Stomach smooth muscle (tissue), 2 donors: ENCODE results near the gene LRP1-AS.

Experiments
- H3K27ac ChIP-seq: one replicate; pipeline ENCODE4 v1.7.0; 2013; ENCODE audit warnings: mild to moderate bottlenecking, low read length, inconsistent platforms
- H3K27me3 ChIP-seq, 2 donors: one replicate each; pipeline ENCODE4 v1.7.0; 2013; ENCODE audit warnings: low read length in 2 of 2; ENCODE audit not compliant: insufficient read depth in 2 of 2, control insufficient read depth in 1 of 2
- H3K36me3 ChIP-seq, 2 donors: one replicate each; pipeline ENCODE4 v1.7.0; 2013; ENCODE audit warnings: low read length in 2 of 2; ENCODE audit not compliant: control insufficient read depth in 2 of 2, insufficient read depth in 2 of 2
- H3K4me1 ChIP-seq: one replicate; pipeline ENCODE4 v1.7.0; 2013; ENCODE audit warnings: low read length; ENCODE audit not compliant: control insufficient read depth, insufficient read depth
- H3K4me3 ChIP-seq, 2 donors: one replicate each; pipeline ENCODE4 v1.7.0; 2013; ENCODE audit warnings: low read length in 2 of 2
- H3K9ac ChIP-seq, 2 donors: one replicate each; pipeline ENCODE4 v1.7.0; 2013; ENCODE audit warnings: low read length in 2 of 2, mild to moderate bottlenecking in 1 of 2
- H3K9me3 ChIP-seq, 2 donors: one replicate each; pipeline ENCODE4 v1.7.0; 2013; ENCODE audit warnings: low read length in 2 of 2; ENCODE audit not compliant: control insufficient read depth in 2 of 2
- donor health status: healthy.
- donor health status: Pancreatic carcinoma.

Gene LRP1-AS

DNA sequence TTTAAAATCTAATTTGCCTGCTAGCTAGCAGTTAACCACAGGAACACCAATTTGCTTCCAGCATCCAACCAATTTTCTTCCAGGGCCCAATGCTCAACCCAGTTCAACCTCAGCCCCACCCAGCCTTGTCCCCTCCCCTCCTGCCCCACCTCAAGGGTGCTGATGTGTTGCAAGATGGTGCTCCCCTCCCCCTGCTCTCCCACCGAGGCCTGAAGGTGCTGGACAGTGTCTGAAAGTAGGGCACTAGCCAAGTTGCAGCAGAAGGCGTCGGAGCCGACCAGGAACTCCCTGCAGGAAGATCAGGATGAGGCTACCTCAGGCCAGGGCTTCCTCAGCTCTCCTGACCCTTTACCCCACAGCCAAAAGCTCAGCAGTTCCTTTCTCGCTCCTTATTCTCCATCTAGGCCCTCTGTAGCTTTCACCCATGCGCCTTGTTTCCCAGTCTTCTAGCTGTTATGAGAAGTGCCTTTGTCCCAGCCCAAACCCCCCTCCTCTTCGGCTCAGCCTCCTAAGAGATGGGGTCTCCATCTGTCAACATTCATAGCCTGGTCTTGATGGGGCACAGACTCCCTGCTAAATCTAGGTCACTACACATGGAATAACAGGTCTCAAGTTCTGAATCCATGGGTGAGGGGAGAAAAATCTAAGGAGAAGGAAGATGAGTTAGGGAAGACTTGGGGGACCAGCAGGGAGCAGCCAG, 39.8 kb downstream of the LRP1-AS start:
- Histone ChIP-seq H3K4me1 (peaks cover 47% of the 10 kb centered on the region), H3K9ac (peak overlapping the region in 1 of 2 donors; percentile 42), H3K27ac (peak overlapping the region; percentile 11), H3K36me3 (peaks cover 32 to 36% of the 10 kb centered on the region in 2 donors), H3K9me3 (no peaks in the 10 kb centered on the region), H3K4me3 (no peak overlapping the region), H3K27me3 (no peaks in the 10 kb centered on the region)

DNA sequence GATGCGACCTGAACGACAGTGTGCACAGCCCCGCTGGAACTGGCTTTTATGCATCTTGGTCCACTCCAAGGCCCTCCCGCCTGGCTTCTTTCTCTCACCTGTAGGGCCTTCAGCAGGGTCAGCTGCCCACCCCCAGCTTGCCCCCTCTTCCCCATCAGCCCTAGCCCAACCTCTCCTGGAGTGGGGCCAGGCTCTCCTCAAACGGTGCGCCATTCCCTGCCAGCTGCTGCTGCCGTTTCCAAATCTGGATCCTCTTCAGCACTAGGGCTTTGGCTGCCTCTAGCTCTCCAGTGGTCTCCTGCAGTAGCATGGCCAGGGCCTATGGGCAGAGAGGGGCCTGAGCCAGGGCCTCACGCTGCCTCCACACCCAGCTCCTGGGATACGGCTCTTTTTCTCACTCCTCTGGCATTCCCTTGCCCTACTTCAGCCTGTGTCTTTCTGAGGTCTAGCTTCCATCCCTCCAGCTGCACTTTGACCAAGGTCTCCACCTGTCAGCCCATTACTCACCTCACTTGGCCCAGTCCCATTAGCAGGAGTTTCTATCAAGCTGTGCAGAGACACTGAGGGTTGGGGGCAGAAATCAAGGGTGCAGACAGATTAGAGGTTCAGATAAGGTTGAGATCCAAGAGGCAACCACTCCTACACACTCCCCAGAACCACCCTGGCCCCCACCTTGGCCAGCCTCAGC, 41.3 kb downstream of the LRP1-AS start:
- H3K4me1 ChIP-seq = peaks cover 38% of the 10 kb centered on the region
- H3K36me3 ChIP-seq = peaks cover 32 to 36% of the 10 kb centered on the region in 2 donors
- peak overlapping the region in 1 of 2 donors; percentile 29 for H3K9ac ChIP-seq
- H3K9me3 ChIP-seq = no peaks in the 10 kb centered on the region
- H3K27ac ChIP-seq = peak overlapping the region; percentile 18
- no peak overlapping the region for H3K4me3 ChIP-seq
- H3K27me3 ChIP-seq = no peaks in the 10 kb centered on the region

DNA sequence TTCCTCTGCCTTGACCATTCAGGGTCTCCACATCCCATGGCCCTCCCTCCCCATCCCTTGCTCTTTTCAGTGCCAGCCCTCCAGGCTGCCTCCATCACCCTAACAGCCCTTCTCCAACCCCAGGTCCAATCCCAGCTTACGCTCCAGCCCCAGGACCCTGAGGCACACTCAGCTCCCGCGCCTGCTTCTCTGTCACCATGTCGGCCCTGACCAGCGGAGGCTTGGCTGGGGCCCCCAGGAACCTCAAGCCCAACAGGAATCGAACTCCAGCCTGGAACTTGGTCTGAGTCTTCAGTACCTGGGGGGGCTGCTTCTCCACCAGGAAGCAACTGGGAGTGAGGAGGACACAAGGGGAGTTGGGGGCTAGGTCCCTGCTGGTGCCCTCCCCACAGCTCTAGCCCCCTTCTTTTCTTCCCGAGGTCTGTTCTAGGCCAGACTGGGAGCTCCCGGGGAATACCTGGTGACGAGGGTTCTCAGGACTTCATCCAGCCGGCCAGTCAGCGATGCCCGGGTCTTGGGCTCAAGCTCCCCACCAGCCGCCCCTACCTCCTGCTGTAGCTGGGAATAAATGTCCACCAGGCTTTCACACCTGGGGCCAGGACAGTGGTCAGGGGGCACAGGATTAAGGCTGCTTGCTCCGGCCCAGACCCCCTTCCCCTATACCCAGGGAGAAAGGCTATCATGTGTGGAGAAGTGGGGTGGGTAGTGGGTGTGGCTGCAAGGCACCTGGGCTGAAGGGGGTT, 42.2 kb downstream of the LRP1-AS start:
- H3K9ac ChIP-seq = no peak overlapping the region
- no peak overlapping the region for H3K4me3 ChIP-seq
- no peaks in the 10 kb centered on the region for H3K9me3 ChIP-seq
- H3K27ac ChIP-seq = peak overlapping the region; percentile 11
- H3K36me3 ChIP-seq = peaks cover 34 to 36% of the 10 kb centered on the region in 2 donors
- peaks cover 36% of the 10 kb centered on the region for H3K4me1 ChIP-seq
- H3K27me3 ChIP-seq = no peaks in the 10 kb centered on the region

DNA sequence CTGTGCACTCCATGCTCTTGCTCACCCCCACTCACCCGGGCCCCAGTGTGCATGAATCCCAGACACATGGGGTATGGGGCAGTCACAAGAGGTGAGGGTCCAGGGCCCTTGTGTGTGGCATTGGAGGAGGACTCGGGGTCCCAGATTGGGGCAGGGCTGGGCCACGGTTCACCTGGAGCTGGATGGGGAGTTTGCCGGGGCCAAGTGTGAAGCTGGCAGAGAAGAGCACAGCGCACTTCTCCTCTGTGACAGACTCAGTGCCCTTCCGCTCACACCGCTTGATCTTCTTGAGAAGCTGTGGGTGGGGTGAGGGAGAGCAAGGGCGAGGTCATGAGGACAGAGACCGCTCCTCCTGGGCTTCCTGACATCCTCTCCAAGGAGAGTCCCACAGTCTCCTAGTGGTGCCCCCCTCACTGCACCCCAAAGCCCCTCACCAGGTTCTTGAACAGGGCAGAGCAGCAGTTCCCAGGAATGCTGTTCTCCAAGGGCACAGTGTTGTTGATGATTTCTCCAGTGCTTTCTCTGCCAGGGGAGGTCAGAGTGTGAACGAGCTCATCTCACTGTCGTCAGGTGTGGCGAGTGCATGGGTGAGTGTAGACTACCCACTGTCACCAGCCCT, 43.0 kb downstream of the LRP1-AS start:
- H3K4me1 ChIP-seq = peaks cover 29% of the 10 kb centered on the region
- no peaks in the 10 kb centered on the region for H3K9me3 ChIP-seq
- H3K27ac ChIP-seq = no peak overlapping the region
- H3K9ac ChIP-seq = no peak overlapping the region
- peaks cover 41 to 42% of the 10 kb centered on the region in 2 donors for H3K36me3 ChIP-seq
- H3K27me3 ChIP-seq = no peaks in the 10 kb centered on the region
- H3K4me3 ChIP-seq = no peak overlapping the region

DNA sequence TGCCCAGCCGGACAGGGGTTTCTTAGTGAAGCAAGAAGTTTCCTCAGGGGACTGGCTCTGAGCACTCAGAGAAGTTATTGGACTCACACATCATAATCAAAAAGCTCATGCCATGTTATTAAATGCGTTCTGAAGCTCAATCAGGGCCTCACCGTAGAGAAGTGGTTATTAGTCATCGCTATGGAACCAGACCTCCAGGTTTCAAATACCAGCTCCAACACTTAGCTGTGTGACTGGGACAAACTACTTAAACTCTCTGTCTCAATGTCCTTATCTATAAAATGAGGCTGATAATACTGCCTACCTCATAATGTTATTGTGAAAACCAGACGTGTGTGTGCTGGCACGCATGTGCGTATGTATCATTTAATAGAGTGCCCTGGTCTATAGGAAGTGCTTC, 43.6 kb downstream of the LRP1-AS start:
- peaks cover 47% of the 10 kb centered on the region in 2 donors for H3K36me3 ChIP-seq
- no peaks in the 10 kb centered on the region for H3K27me3 ChIP-seq
- no peak overlapping the region for H3K4me3 ChIP-seq
- H3K9ac ChIP-seq = no peak overlapping the region
- H3K27ac ChIP-seq = no peak overlapping the region
- H3K9me3 ChIP-seq = no peaks in the 10 kb centered on the region
- H3K4me1 ChIP-seq = peaks cover 28% of the 10 kb centered on the region

DNA sequence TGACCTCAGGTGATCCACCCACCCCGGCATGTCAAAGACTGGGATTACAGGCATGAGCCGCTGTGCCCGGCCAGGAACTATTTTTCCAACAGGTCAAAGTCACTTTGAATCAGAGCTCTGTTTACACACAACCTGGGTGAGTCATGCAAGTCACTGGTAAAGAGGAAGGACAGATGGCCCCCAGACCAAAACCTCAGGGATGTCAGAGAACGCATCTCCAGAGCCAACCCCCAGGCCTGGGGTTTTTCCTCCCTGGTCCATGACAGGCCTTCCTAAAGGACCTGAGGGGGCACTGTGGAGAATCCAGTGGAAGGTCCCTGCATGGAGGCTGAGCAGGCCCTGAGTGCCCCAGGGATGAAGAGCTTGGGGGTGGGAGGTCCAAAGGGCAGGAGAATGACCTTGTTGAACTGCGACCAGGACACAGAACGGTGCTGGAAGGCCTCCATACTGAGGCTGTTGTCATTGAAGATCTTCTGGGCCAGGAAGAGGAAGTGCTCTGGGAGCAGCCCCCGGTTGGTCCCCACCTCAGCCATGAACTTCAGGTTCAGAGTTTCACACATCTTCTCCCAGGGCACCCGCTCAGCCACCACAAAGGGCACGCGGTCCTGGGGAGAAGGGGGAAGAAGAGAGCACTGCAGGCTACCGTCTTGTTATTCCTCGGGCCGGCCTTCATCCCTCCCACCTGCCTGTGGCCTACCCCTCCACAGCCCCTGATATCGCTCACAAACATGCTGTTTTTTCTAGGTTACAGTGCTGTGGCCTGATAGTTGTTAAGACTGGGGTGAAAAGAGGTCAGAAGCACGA, 45.3 kb downstream of the LRP1-AS start:
- no peaks in the 10 kb centered on the region for H3K9me3 ChIP-seq
- peak overlapping the region; percentile 66 for H3K27ac ChIP-seq
- H3K36me3 ChIP-seq = peaks cover 58 to 62% of the 10 kb centered on the region in 2 donors
- no peaks in the 10 kb centered on the region for H3K27me3 ChIP-seq
- H3K4me3 ChIP-seq = no peak overlapping the region
- no peak overlapping the region for H3K9ac ChIP-seq
- H3K4me1 ChIP-seq = peaks cover 12% of the 10 kb centered on the region

DNA sequence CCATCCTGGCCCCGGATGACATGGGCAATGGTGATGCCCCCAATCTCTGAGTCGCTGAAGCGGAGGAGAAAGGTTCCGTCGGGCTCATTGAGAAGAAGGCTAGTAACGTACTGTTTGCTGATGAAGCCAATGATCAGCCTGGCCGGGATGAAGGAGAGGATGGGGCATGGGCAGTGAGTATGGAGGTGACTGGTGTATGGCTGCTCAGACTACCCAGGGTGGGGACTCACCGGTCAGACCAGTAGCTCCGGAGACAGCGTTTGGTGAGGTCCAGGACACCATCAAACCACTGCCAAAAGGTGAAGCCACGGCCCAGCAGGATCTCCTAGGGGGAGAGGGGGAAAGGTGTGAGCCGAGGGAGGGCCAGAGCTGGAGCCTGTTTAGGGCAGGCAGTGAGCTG, 47.7 kb downstream of the LRP1-AS start:
- Histone ChIP-seq H3K27me3 (no peaks in the 10 kb centered on the region), H3K27ac (peak overlapping the region; percentile 24), H3K36me3 (peaks cover 60 to 67% of the 10 kb centered on the region in 2 donors), H3K4me3 (no peak overlapping the region), H3K9ac (no peak overlapping the region), H3K4me1 (peaks cover 20% of the 10 kb centered on the region), H3K9me3 (no peaks in the 10 kb centered on the region)

- H3K4me3 ChIP-seq = no peak overlapping the region
- H3K9me3 ChIP-seq = no peaks in the 10 kb centered on the region
- H3K36me3 ChIP-seq = peaks cover 59 to 63% of the 10 kb centered on the region in 2 donors
- no peak overlapping the region for H3K9ac ChIP-seq
- H3K27me3 ChIP-seq = no peaks in the 10 kb centered on the region
- H3K27ac ChIP-seq = peak overlapping the region; percentile 41
- peaks cover 26% of the 10 kb centered on the region for H3K4me1 ChIP-seq
Measured at GRCh38 chr12:57099047-57099714, 48.2 kb downstream of the LRP1-AS start.

DNA sequence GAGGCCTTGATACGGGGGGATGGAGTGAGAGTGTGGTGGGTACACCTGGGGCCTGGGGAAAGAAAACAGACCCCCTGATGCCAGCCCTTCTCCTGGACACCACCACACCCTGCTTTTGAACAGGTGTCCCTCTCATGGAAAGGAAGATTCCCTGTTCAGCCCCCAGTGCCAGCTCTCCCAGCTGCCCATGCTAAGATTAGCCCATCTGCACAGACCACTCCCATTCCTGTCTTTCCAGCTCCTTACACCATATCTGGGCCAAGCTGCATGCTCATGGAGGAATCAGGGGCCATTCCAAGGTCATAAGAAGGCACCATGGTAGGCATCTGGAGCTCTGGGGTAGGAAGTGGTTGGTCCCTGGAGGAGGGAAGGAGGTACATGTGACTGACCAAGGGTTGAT, 48.9 kb downstream of the LRP1-AS start:
- H3K9me3 ChIP-seq = no peaks in the 10 kb centered on the region
- peaks cover 30% of the 10 kb centered on the region for H3K4me1 ChIP-seq
- peak overlapping the region; percentile 41 for H3K27ac ChIP-seq
- peak overlapping the region in 1 of 2 donors; percentile 29 for H3K9ac ChIP-seq
- peaks cover 55 to 58% of the 10 kb centered on the region in 2 donors for H3K36me3 ChIP-seq
- no peaks in the 10 kb centered on the region for H3K27me3 ChIP-seq
- no peak overlapping the region for H3K4me3 ChIP-seq

DNA sequence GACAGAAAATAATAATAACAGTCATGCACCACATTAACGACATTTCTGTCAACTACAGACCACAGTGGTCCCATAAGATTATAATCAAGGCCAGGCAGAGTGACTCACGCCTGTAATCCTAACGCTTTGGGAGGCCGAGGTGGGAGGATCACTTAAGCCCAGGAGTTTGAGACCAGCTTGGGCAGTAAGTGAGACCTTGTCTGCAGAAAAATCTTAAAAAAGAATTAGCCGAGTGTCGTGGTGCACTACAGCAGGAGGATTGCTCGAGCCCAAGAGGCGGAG, 49.9 kb downstream of the LRP1-AS start:
- no peak overlapping the region for H3K9ac ChIP-seq
- H3K4me3 ChIP-seq = no peak overlapping the region
- peaks cover 41% of the 10 kb centered on the region for H3K4me1 ChIP-seq
- H3K36me3 ChIP-seq = peaks cover 58 to 62% of the 10 kb centered on the region in 2 donors
- H3K27ac ChIP-seq = no peak overlapping the region
- H3K27me3 ChIP-seq = no peaks in the 10 kb centered on the region
- no peaks in the 10 kb centered on the region for H3K9me3 ChIP-seq
